Measurements from ENCODE around the gene WDFY3.

WDFY3 gene

GRCh38 chr4:84825701-84826341 is 140.7 kb downstream of the WDFY3 start:
- H3K4me3 ChIP-seq (replicated peaks; ENCODE audit: insufficient read depth, low read length), result no peak overlapping the region
- no peak overlapping the region for H3K27ac ChIP-seq (replicated peaks)
- no peak for DNase-seq (ENCODE audit: low read depth in 1 of 2, low spot score in 1 of 2)
- TF ChIP-seq SPI1 (IDR thresholded peaks at IDR 0.05; ENCODE audit: borderline replicate concordance, low read depth) (no peak), CTCF (IDR thresholded peaks at IDR 0.05; ENCODE audit: insufficient read depth, low read length) (no peak), REST (IDR thresholded peaks at IDR 0.05; ENCODE audit: insufficient replicate concordance, low read depth) (no peak)
- no peaks in the 10 kb centered on the region for H3K27me3 ChIP-seq (ENCODE audit: insufficient read depth, poor library complexity, severe bottlenecking)

GRCh38 chr4:84821064-84821463 is 145.4 kb downstream of the WDFY3 start:
- TF ChIP-seq SPI1 (IDR thresholded peaks at IDR 0.05; ENCODE audit: borderline replicate concordance, low read depth) (no peak), GABPA (IDR thresholded peaks at IDR 0.05; ENCODE audit: low read depth) (no peak), CTCF (IDR thresholded peaks at IDR 0.05; ENCODE audit: insufficient read depth, low read length) (no peak), POLR2AphosphoS5 (IDR thresholded peaks at IDR 0.05; ENCODE audit: low read depth) (no peak), REST (IDR thresholded peaks at IDR 0.05; ENCODE audit: insufficient replicate concordance, low read depth) (no peak)
- Histone ChIP-seq H3K27me3 (ENCODE audit: insufficient read depth, poor library complexity, severe bottlenecking) (no peaks in the 10 kb centered on the region), H3K4me3 (replicated peaks; ENCODE audit: insufficient read depth, low read length) (no peak overlapping the region), H3K27ac (replicated peaks) (no peak overlapping the region)
- no peak for DNase-seq (ENCODE audit: low read depth in 1 of 2, low spot score in 1 of 2)

- Histone ChIP-seq H3K4me3 (replicated peaks; ENCODE audit: insufficient read depth, low read length) (no peak overlapping the region), H3K27ac (replicated peaks) (no peak overlapping the region), H3K27me3 (ENCODE audit: insufficient read depth, poor library complexity, severe bottlenecking) (no peaks in the 10 kb centered on the region)
- TF ChIP-seq POLR2AphosphoS5 (IDR thresholded peaks at IDR 0.05; ENCODE audit: low read depth) (no peak), GABPA (IDR thresholded peaks at IDR 0.05; ENCODE audit: low read depth) (no peak), CTCF (IDR thresholded peaks at IDR 0.05; ENCODE audit: insufficient read depth, low read length) (no peak), SPI1 (IDR thresholded peaks at IDR 0.05; ENCODE audit: borderline replicate concordance, low read depth) (no peak), REST (IDR thresholded peaks at IDR 0.05; ENCODE audit: insufficient replicate concordance, low read depth) (no peak)
- no peak for DNase-seq (ENCODE audit: low read depth in 1 of 2, low spot score in 1 of 2)
These were observed 152.3 kb downstream of the WDFY3 start for GRCh38 chr4:84814094-84814750.

Data from HL-60 (cell line).